B cell (primary cell): ENCODE results near the gene MAMDC4. TPM values are rescaled to one million over a fixed set of nuclear protein-coding genes. Genes with fewer than 3 reads are reported as not detected.

Experiments
- ATAC-seq: fragments of 200-7000 bp; cut with Tn5 transposase; one replicate; pipeline ENCODE4 v1.10.0; 2021; ENCODE audit warnings: low read depth, mild to moderate bottlenecking, moderate number of reproducible peaks, moderate library complexity
- CTCF ChIA-PET: fragments of 350-600 bp; sonication (Branson Sonifier 250); formaldehyde crosslinking; loops from one replicate; lab custom pipeline; 2021; ENCODE audit warnings: antibody characterized with exemption, inconsistent platforms; lab: Charles Lee
- POLR2A ChIA-PET: fragments of 350-600 bp; sonication (Branson Sonifier 250); formaldehyde crosslinking; loops from one replicate; lab custom pipeline; 2021; ENCODE audit warnings: antibody characterized with exemption; lab: Charles Lee
- DNase-seq: peaks from one replicate; pipeline ENCODE4 v3.0.0; 2013
- H2AFZ ChIP-seq: 2 replicates; pipeline ENCODE4 v1.6.1; 2012; ENCODE audit warnings: mild to moderate bottlenecking, low read depth, low read length; ENCODE audit not compliant: insufficient read depth, poor library complexity, severe bottlenecking
- H3K27ac ChIP-seq, 2 donors: 1 replicate in 1 of 2; 2 replicates in 1 of 2; pipeline ENCODE4 v1.5.1; 2012 to 2013; ENCODE audit warnings: low read length in 2 of 2, mild to moderate bottlenecking in 2 of 2, moderate library complexity in 1 of 2
- H3K27me3 ChIP-seq, 4 experiments: fragments of 200-600 bp in 1 of 4; sonication (generic) in 1 of 4; replicated peaks in 1 of 4; 1 replicate in 2 of 4; 2 replicates in 2 of 4; pipeline versions ENCODE4 v1.6.1 to v1.7.0; 2013 to 2016; ENCODE audit warnings: low read length in 3 of 4, mild to moderate bottlenecking in 2 of 4, mixed read lengths in 1 of 4, moderate library complexity in 1 of 4; ENCODE audit not compliant: insufficient read depth in 4 of 4, control insufficient read depth in 3 of 4; ENCODE audit errors: control extremely low read depth in 1 of 4
- H3K36me3 ChIP-seq, 2 experiments: replicated peaks in 1 of 2; 1 replicate in 1 of 2; 2 replicates in 1 of 2; pipeline versions ENCODE4 v1.6.1 to v1.7.1; 2013; ENCODE audit warnings: low read length in 1 of 2; ENCODE audit not compliant: insufficient read depth in 2 of 2, control insufficient read depth in 1 of 2; ENCODE audit errors: control extremely low read depth in 1 of 2, extremely low read depth in 1 of 2
- H3K4me1 ChIP-seq, 2 donors: fragments of 200-600 bp in 1 of 2; sonication (generic) in 1 of 2; 1 replicate in 1 of 2; 2 replicates in 1 of 2; pipeline versions ENCODE4 v1.5.1 to v1.6.1; 2013 to 2017; ENCODE audit warnings: low read length in 2 of 2; ENCODE audit not compliant: control insufficient read depth in 2 of 2, insufficient read depth in 2 of 2
- H3K4me2 ChIP-seq: replicated peaks from 2 replicates; pipeline ENCODE3; 2012; ENCODE audit warnings: mild to moderate bottlenecking, low read depth, low read length; ENCODE audit not compliant: poor library complexity, severe bottlenecking
- H3K4me3 ChIP-seq, 5 experiments: fragments of 200-600 bp in 1 of 5; sonication (generic) in 1 of 5; 1 replicate in 3 of 5; 2 replicates in 2 of 5; pipeline versions ENCODE4 v1.5.1 to v1.7.0; 2011 to 2016; ENCODE audit warnings: low read length in 4 of 5, mild to moderate bottlenecking in 4 of 5, low read depth in 2 of 5, control low read depth in 1 of 5, moderate library complexity in 1 of 5; ENCODE audit not compliant: insufficient read depth in 1 of 5; ENCODE audit errors: control extremely low read depth in 1 of 5, extremely low read depth in 1 of 5
- H3K79me2 ChIP-seq: fragments of 200-600 bp; sonication (generic); one replicate; pipeline ENCODE4 v1.6.0; 2016; ENCODE audit warnings: low read length; ENCODE audit not compliant: control insufficient read depth, insufficient read depth
- H3K9ac ChIP-seq: fragments of 200-600 bp; sonication (generic); 2 replicates; pipeline ENCODE4 v1.6.1; 2017; ENCODE audit warnings: mild to moderate bottlenecking, low read length, moderate library complexity
- H3K9me3 ChIP-seq, 3 donors: one replicate each; pipeline versions ENCODE4 v1.6.1 to v1.7.1; 2013; ENCODE audit warnings: low read length in 2 of 3; ENCODE audit not compliant: control insufficient read depth in 2 of 3, insufficient read depth in 1 of 3; ENCODE audit errors: control extremely low read depth in 1 of 3
- H4K20me1 ChIP-seq: 2 replicates; pipeline ENCODE4 v1.6.0; 2012; ENCODE audit warnings: mild to moderate bottlenecking, low read length; ENCODE audit not compliant: insufficient read depth, control insufficient read depth, poor library complexity, severe bottlenecking
- H3K27ac Mint-ChIP-seq: one replicate; pipeline ENCODE4 v1.8.0; 2021; ENCODE audit warnings: mixed read lengths
- H3K27me3 Mint-ChIP-seq: one replicate; pipeline ENCODE4 v1.8.0; 2021; ENCODE audit warnings: mixed read lengths
- H3K4me1 Mint-ChIP-seq: one replicate; pipeline ENCODE4 v1.8.0; 2021; ENCODE audit warnings: mixed read lengths
- H3K4me3 Mint-ChIP-seq: one replicate; pipeline ENCODE4 v1.8.0; 2021; ENCODE audit warnings: mixed read lengths
- H3K9me3 Mint-ChIP-seq: one replicate; pipeline ENCODE4 v1.8.0; 2022; ENCODE audit warnings: mixed read lengths; ENCODE audit not compliant: insufficient read depth
- CTCF ChIP-seq: fragments of 200-600 bp; IDR thresholded peaks from one replicate; pipeline ENCODE4 v1.8.0; 2022; ENCODE audit warnings: antibody characterized with exemption, mild to moderate bottlenecking
- EZH2 ChIP-seq: IDR thresholded peaks from 2 replicates; pipeline ENCODE4 v1.6.1; 2012; ENCODE audit warnings: borderline replicate concordance, low read depth, mild to moderate bottlenecking, moderate library complexity, low read length; ENCODE audit not compliant: insufficient read depth, poor library complexity, severe bottlenecking
- WGBS: methylation state at CpG from one replicate; pipeline ENCODE4 v1.1.5; 2013; ENCODE audit warnings: missing lambda C conversion rate; ENCODE audit not compliant: insufficient coverage; 5-methylcytosine and 5-hydroxymethylcytosine counted together
- intact Hi-C: fragments of 100-400 bp; cut with micrococcal nuclease; formaldehyde crosslinking; loops from one replicate; pipeline ENCODE4 v1.10.0; 2022
- polyA plus RNA-seq: library from polyadenylated mRNA; depleted of rRNA; stranded (reverse); fragments of >200 nt; gene quantifications from 2 replicates; pipeline ENCODE4 v1.2.3, GENCODE V29; 2012
- total RNA-seq, 2 donors: library from RNA; stranded (reverse); fragments of 120-200 nt in 1 of 2; gene quantifications; 1 replicate in 1 of 2; 2 replicates in 1 of 2; pipeline versions ENCODE4 v1.2.3 to v1.2.4, GENCODE V29; 2013 to 2022

Gene MAMDC4
- total and polyA plus RNA-seq, 2 donors (not counting 1 experiment from before 2014, with no cell fraction given), result 5.4 to 6.8 TPM

DNA sequence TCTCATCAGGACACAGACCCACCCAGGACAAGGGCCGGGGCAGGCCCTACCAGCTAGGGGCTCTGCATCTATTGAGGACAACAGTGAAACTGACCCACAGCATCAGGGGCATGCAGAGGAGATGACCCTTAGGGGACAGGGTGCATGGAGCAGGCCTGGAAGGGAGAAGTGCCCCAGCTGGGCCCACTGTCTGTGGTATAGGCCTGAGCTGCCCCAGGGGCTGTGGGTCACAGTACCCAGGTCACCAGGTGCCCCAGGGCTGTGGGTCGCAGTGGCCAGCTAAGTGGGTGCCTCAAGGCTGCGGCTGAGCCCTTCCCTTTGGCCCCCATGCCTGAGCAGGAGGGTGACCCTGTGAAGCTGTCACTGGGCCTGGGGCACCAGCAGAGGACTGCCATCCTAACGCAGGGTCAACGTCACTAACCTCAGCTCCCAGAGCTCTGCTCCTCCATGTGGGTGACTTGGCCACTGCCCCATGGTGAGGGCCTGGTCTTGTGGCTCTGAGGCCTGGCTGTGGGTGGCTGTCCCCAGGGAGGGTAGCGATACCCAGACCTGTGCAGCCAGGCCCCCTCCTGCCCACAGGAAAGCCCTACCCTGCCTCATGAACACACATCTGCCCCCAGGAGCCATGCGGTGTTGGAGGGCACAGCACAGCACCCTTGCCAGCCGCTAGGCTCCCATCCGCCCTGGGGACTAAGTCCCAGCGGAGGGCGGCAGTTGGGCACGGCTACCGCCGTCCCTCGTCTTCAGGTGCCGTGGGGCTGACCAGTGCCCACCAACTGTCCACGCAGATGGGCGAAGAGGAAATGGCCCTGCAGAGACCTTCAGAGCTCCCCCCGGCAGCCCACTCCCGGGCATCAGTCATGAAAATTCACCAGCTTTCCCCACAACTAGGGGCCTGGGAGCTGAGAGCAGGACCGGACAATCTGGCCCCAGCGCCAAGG is 9.1 kb downstream of the MAMDC4 start:
- no peak overlapping the region for H3K9ac ChIP-seq
- WGBS, result 96% methylated on average over 20 of the region's 22 CpGs
- ChIA-PET POLR2A (no interaction called here), CTCF (interaction anchor here (0.7 to 1.0 kb wide), 2 partner anchors 167 to 174 kb away, joined by 3 read pairs; partner anchors contain the start of gene ABCA2)
- no peaks in the 10 kb centered on the region for H3K27me3 ChIP-seq
- Mint-ChIP-seq H3K27me3 (no peaks in the 10 kb centered on the region), H3K9me3 (no peaks in the 10 kb centered on the region), H3K4me3 (no peak overlapping the region), H3K27ac (no peak overlapping the region), H3K4me1 (peaks cover 20% of the 10 kb centered on the region)
- no peak for TF ChIP-seq CTCF
- peaks cover 29% of the 10 kb centered on the region for H4K20me1 ChIP-seq
- intact Hi-C loops, result no loop called here
- peaks cover 28% of the 10 kb centered on the region for H3K79me2 ChIP-seq
- peaks cover 8 to 15% of the 10 kb centered on the region in 2 donors for H3K4me1 ChIP-seq
- no peak overlapping the region for H3K4me3 ChIP-seq
- H3K4me2 ChIP-seq, result no peak overlapping the region
- DNase-seq (no peak), ATAC-seq (no peak)
- no peak overlapping the region for H2AFZ ChIP-seq
- H3K36me3 ChIP-seq, result peaks cover 0 to 37% of the 10 kb centered on the region in 2 experiments
- H3K27ac ChIP-seq, result no peak overlapping the region
- H3K9me3 ChIP-seq, result no peaks in the 10 kb centered on the region

- H4K20me1 ChIP-seq, result peaks cover 29% of the 10 kb centered on the region
- H3K4me2 ChIP-seq, result no peak overlapping the region
- H3K79me2 ChIP-seq, result peaks cover 30% of the 10 kb centered on the region
- no peak overlapping the region for H3K4me3 ChIP-seq
- Mint-ChIP-seq H3K4me1 (peaks cover 20% of the 10 kb centered on the region), H3K9me3 (no peaks in the 10 kb centered on the region), H3K4me3 (no peak overlapping the region), H3K27me3 (no peaks in the 10 kb centered on the region), H3K27ac (no peak overlapping the region)
- DNase-seq, result no peak
- H2AFZ ChIP-seq, result no peak overlapping the region
- 94% methylated on average over 21 of the region's 26 CpGs for WGBS
- ATAC-seq, result no peak
- peaks cover 8 to 19% of the 10 kb centered on the region in 2 donors for H3K4me1 ChIP-seq
- no peak overlapping the region for H3K27ac ChIP-seq
- no peaks in the 10 kb centered on the region for H3K27me3 ChIP-seq
- peaks cover 0 to 37% of the 10 kb centered on the region in 2 experiments for H3K36me3 ChIP-seq
- ChIA-PET POLR2A (no interaction called here), CTCF (interaction anchor here (0.7 kb wide), 1 partner anchor 167 kb away, joined by 3 read pairs; the partner anchor contains the start of gene ABCA2)
- no peak overlapping the region for H3K9ac ChIP-seq
- TF ChIP-seq EZH2 (no peak), CTCF (no peak)
- intact Hi-C loops, result no loop called here
- no peaks in the 10 kb centered on the region for H3K9me3 ChIP-seq
These were observed 9.8 kb downstream of the MAMDC4 start for GRCh38 chr9:136861874-136862457.
